Measurements from ENCODE around the gene TIMM44.
A peak's percentile ranks its signal among the peaks of the same experiment; 100 is the strongest.

The TIMM44 gene, protein sequence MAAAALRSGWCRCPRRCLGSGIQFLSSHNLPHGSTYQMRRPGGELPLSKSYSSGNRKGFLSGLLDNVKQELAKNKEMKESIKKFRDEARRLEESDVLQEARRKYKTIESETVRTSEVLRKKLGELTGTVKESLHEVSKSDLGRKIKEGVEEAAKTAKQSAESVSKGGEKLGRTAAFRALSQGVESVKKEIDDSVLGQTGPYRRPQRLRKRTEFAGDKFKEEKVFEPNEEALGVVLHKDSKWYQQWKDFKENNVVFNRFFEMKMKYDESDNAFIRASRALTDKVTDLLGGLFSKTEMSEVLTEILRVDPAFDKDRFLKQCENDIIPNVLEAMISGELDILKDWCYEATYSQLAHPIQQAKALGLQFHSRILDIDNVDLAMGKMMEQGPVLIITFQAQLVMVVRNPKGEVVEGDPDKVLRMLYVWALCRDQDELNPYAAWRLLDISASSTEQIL

DNA sequence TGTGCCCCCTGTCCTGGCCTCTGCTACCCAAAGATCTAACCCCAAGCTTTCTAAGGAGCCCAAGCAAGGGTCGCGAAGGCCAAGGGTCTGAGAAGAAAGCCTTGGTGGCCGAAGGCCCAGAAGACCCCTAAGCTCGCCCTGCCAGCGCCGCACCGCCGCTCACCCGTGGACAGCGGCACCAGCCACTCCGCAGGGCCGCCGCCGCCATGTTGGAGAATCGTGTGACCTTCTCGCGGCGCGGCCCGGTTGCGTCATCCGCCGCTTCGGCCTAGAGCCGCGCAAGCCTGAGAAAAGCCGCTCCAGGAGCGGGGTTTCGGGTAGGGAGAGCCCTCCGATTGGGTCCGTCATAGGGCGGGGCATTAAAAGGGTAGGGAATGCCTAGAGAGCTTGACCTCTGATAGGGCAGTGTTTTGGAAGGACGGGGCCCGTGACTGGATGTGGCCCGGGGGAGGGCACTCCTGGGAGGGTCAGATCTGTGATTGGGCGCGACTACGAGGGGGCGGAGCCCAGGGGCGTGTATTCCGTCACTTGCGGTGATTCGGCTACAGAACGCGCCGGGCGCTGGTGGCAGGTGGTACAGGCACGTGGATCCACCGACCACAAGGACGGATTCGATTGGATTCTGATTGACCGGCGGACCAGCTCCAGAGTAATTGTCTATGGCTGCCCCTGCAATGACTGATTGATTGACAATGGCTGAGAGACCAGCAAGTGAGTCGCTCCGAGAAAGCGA, at the start of gene TIMM44:
TSS of gene TIMM44 (minus strand) at position 223 of the 733 bp plus-strand sequence. CDS start at position 208, 15 bp downstream.
- DNase-seq (ENCODE audit: low read depth): peak; percentile 100

DNA sequence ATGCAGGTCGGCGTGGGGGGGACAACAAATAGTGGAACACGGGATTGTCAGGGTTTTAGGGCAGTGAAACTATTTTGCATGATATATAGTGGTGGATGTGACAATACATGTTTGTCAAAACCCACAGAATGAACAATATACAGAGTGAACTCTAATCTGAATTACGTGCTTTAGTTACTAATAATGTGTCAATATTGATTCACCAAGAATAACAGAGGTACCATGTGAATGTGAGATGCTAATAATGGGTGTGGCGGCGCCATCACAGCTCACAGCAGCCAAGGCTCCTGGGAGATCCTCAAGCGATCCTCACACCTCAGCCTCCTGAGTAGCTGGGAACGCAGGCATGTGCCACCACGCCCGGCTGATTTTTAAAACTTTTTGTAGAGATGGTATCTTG, 49.1 kb upstream of the TIMM44 start:
- no peak for DNase-seq (ENCODE audit: low read depth)

DNA sequence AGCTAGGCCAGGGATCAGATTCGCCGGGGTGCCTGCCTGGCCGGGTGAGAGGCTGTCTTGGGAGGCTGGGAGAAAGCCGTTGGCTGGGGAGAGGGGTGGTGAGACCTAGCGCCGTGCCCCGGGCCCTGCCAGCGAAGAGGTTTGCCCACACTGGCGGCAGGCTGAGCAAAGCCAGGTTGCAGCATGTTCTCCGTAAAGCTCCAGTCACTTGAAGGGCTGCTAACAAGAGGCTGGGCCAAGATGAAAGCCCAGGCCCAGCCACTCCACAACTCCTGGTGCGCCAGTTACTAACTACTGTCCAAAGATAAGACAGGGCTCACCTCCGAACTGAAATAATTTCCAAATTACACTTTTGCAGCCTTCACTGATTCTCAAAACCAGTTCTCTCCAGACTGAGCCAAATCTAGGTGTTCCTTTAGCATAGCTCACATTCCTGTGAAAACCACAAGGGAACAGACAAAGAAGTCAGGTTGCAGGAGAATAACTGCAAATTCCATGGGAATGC, 45.7 kb upstream of the TIMM44 start:
- DNase-seq (ENCODE audit: low read depth): peak; percentile 23

DNA sequence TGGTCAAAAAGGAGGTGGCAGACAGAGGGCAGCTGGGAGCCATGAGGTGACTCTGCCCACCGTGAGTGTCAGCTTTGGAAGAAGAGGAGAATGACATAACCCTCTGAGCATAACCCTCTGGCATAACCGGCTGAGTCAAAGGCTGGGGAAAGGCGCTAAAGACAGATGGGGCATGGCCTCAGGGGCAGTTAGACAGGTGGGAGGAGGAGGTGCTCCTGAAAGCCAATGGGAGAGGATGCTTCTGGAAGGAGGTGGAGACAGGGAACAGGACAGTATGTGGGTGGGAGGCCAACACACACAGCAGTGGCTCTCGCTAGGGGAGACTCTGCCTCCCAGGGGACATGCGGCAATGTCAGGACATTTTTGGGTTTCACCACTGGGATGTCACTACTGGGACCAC, 44.8 kb upstream of the TIMM44 start:
- DNase-seq (ENCODE audit: low read depth): no peak

DNA sequence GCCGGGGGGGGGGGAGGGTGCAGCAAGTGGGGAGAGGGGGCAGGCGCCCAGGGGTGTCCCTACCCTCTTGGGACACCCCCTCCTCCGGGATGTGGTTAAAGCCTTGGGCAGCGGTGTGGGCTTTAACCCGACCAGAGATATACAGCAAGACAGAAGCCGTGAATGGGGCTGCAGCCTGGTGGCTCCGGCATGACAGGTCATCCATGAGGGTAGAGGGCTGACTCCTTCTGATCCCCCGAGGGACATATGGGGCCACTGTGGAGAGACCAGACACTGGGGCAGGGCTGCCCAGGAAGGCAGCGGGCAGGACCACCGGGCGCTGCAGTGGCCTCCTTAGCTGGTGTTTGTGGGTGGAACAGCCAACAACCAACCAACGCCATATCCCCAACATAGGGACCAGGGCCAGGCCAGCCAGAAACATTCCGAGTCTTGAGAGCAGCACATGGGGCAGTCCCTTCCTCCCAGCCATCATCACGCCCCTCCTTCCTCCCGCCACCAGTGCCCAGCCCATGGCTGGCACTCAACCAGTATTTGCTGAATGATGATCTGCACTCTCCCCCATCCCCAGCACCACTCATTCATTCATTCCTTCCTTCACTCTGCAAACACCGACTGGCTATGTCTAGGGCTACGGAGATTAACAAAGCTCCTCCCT, 43.8 kb upstream of the TIMM44 start:
- no peak for DNase-seq (ENCODE audit: low read depth)

DNA sequence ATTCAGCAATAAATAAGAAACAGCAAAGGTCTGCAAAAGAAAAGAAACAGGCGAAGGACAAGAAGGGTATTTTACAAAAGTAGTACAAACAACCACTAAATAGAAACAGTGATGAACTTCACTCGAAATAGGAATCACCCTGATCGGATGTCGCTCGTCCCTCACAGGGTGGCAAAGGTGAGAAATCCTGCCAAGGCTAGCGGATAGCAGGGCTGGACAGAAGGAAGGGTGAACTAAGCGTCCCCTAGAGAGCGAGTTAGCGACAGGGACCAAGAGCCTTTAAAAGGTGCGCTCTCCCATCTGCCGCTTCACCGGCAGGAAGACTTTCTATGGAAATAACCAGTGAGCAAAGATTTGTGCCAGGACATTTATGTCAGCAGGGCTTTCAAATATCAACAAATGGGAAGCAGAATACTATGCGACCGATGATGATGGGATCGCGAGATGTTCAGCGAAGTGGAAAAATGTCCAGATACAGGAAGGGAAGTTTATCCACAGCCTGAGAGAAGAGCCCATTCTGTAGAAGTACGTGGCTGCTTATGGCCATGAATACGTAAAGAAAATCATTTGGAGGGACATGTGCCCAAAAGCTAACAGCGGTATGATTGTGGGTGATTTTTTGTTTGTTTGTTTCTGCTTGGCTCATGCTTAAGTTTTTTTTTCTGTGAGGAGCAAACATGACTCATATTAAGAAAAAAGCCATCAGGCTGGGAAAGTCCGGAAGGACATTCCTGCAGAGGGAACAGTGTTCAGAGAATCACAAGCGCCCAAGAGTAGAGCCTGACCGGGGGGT, 43.1 kb upstream of the TIMM44 start:
- DNase-seq (ENCODE audit: low read depth): peak; percentile 69

DNA sequence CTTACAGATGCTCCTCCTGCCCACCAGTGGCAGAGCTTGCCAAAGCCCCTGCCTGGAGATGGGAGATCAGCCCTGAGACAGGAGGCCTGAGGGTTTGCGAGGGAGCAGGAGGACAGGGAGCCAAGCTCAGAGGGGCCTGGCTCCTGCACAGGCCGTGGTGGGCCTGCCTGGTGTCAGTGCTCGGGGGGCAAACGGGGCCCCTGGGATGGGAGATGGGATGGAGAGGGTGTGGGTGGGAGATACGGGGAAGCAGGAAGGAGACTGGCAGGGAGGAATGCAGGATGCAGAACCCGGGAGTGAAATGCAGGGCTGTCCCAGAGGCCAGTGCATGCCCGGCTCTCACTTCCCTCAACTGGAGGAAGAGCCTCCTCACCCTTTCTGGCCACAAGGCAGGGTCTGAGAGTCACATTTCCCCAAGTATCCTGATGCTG, 42.0 kb upstream of the TIMM44 start:
- no peak for DNase-seq (ENCODE audit: low read depth)

DNA sequence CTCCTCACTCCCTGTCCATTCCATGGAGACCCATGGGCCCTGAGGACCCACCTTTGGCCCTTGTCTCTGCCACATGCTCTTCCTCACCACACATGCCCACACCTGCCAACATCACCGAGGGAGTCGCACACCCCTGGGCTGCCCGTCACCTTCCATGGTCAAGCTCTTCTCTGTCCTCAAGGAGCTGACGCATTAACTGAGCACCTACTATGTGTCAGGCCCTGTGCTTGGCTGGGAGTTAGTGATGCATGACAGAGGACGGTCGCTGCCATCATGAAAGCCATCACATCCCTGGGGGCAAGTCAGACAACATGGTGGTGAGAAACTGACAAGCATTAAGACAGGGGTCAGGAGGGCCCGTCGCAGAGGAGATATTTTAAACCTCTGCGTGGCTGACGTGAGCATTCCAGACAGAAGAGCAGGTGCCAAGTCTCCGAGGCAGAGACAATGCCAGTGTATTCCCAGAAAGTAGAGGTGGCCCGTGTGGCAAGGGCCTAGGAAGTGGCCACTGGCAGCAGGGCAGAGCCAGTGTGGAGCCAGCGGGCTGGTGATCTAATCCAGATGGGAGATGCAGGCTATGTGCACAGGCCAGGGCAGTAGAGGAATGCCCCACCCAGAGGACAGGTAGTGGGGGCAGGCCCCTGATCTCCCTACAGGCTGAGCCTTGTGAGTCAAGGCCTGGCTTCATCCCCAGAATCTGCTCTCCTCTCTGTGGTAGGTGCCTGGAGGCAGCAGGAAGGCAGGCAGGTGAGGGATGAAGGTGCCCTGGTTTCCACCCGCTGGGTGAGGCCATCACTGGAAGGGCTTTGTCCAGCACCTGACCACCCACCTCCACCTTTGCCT, 40.8 kb upstream of the TIMM44 start:
- DNase-seq (ENCODE audit: low read depth): no peak

DNA sequence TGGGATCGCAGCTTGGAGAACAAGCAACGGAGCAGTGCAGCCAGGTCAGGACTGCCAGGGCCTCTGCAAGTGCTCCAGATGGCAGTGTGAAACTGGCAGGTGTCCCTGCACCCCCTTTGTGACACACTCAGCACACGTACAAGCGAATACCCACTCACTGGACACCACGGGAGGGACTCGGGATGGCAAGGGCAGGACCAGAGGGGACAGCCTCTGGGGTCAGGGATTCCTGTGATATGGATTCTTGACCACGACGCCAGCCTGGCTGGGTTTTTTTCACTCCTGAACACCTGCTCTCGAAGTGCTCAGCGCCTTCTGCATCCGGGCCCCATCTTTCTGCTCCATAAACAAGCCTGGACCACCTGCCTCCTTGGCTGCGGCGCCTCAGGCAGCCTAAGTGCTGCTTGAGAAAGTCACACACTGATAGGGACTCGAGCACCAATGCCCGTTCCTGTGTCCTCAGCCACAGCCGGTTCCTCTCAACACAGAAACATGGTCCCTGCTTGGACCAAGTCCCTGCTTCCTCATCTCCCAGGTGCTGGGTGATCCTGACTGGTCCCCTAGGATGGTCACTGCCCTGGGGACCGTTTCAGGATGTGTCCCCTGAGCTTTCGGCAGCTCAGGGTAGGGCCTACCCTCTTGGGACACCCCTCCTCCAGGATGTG, 40.0 kb upstream of the TIMM44 start:
- DNase-seq (ENCODE audit: low read depth): no peak

DNA sequence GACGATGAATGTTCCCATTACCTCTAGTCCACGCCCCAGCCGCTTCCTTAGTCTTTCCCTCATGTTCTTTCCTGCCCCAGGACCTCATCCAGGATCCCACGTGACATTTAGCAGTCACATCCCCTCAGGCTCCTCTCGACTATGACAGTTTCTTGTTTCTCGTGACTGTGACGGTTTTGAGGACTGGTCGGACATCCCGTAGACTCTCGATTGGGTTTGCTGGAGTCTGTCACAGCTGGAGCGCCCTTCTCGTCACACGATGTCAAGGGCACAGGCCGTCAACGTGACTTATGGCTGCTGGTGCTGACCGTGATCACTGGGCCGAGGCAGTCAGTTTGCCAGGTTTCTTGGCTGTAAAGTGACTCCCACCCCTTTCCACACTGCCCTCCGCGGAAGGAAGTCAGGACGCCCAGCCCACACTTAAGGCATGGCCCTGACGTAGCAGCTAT, 39.2 kb upstream of the TIMM44 start:
- DNase-seq (ENCODE audit: low read depth): no peak

DNA sequence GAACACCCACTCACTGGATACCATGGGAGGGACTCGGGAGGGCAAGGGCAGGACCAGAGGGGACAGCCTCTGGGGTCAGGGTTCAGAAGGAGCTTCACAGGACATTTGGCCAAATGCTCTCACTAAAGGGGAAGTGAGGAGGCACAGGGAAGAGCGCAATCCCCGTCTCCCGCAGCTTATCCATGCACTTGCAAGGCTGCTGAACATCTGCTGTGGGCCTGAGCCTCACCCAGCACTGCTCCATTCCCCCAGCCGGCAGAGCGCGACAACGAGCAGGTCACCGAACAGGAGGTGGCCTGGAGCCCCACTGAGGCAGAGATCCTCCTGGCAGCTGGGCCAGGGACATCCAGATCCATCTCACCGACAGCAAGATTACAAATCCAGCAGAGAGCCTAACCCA, 38.6 kb upstream of the TIMM44 start:
- DNase-seq (ENCODE audit: low read depth): no peak

DNA sequence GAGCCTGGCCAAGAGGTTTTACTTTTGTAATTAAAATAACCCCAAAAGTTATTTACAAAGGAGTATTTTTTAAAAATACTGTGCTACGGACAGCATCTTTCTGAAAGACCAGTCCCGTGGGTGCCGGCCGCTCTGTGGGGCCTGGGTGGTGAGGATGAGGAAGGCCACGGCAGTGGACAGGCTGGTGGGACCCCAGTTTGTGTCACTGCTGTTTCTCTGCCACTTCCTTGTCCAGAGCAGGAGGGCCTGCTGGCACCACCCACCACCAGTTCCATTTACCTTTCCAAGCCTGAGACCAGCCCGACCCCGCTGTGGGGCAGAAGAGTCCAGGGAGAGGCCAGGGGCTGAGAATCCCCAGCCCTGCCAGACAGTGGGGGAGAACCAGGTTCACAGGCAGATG, 38.2 kb upstream of the TIMM44 start:
- no peak for DNase-seq (ENCODE audit: low read depth)

DNA sequence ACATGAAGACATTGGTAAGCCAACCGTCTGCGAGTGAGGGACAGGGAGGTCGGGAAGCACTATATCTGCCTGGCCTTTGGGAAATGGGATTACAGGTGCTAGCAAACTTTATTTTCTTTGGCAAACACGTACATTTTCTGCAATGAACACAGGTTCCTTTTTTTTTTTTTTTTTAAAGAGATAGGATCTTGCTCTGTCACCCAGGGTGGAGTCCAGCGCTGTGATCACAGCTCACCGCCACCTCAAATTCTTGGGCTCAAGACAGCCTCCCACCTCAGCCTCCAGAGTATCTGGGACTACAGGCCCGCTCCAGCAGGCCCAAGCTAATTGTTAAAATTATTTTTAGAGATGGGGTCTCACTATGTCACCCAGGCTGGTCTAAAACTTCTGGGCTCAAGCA, 37.7 kb upstream of the TIMM44 start:
- DNase-seq (ENCODE audit: low read depth): no peak

DNA sequence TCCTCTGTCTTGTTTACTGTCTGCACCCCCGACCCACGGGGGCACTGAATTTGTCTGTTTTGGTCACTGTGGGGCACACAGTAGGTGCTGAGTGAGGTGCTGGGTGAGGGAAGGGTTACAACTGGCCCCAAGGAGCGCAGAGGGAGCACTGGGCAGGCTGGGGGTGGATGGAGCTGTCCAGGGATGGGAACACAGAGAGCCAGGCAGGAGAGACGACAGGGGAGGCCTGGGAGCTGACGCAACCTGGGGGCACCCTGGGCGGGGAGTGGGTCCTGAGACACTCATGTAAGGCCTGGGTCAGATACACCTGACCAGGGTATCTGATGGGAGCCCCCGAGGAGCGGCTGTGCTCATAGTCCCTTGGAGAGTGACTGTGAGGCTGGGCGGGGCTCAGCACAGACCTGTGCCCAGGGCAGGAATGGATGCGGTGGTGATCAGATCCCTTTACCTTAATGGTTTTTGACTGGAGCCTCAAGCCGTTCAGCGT, 37.2 kb upstream of the TIMM44 start:
- no peak for DNase-seq (ENCODE audit: low read depth)

DNA sequence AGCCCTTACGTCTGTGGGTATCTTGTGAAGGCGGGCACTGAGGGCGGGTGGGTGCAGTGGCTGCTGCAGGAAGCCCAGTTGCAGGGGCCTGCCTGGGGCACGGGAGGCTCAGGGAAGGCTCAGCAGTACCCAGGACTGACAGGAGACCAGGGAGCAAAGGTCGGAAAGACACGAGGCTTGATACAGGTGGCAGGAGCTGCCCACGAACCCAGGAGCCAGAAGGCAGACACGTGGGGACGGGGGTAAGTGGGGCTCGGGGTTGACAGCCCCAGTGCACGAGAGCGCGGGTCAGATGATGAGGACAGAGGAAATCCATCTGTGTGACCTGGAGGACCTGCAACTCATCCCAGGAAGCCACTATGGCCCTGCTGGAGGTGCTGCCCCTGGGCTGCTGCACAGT, 36.7 kb upstream of the TIMM44 start:
- DNase-seq (ENCODE audit: low read depth): no peak

DNA sequence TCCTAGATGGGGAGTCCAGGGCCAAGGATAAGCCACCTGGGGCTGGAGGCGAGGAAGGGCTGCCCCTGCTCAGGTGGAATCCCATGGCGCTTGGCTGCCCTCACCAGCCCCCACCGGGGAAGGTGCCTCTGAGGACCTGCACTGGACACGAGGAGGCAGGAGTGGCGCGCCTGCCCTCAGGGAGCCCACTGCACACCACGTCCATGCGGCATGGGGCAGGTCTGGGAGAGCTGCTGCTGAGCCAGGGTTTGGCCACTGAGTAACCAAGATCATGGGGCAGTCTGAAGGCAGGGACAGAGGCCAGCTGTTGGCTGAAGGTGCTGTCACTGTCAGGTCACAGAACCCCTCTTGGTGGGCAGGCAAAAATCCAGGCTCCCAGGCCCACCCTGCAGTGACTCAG, 36.1 kb upstream of the TIMM44 start:
- no peak for DNase-seq (ENCODE audit: low read depth)

DNA sequence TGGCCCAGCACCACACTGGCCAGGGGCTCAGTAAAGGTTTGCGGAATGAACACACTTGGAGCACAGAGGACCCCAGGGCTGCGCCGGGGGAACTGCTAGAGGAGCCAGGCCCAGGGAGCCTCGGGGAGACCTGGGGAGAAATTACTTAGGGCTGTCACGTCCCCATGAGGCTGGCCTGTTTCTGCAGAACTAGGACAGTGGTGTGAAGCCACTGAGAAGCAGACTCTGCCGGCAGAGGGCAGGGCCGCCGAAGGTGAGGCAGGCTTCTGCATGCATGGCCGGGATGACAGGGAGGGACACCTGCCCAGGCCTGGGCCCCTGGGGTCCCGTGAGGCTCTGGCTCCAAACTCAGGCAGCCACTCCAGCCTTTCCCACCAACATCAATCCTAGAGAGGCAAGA, 35.5 kb upstream of the TIMM44 start:
- DNase-seq (ENCODE audit: low read depth): no peak

DNA sequence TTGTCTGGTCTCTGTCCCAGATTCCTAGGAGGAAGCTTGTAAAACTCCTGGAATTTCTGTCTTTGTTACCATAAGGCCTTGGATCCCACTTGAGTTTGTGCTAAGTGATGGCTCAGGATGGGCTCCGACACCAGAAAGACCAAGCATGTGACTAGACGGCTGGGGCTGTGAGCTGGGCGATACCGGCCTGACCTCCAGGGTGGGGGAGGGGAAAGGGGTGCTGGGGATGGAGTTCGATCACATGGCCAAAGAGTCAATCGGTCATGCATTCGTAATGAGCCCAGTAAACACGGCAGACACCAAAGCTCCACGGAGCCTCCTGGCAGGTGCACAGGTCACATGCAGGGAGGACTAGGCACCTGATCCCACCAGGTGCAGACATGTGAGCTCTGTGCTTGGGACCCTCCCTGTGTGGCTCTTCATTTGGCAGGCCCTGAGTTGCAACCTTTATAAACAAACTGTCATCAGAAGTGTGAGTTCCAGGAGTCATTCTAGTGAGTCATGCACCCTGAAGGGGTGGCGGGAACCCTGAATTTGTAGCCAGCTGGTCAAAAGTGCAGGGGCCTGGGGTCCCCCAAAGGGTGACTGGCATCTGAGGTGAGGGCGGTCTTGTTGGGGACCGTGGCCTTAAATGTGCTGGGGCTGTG, 34.8 kb upstream of the TIMM44 start:
- DNase-seq (ENCODE audit: low read depth): no peak

DNA sequence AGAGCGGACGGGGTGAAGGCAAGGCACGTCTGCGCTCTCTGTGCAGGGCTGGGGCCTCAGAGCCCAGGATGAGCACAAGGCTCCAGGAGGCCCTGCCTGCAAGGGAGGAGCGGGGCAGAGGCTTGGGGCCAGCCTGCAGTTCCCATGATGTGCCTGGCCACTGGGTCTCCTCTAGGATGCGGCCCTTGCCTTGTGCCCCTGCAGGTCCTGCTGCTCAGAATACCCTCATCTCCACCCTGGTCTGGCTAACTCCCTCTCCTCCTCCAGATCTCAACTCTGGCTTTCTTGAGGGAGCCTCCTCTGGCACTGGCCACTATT, 34.2 kb upstream of the TIMM44 start:
- DNase-seq (ENCODE audit: low read depth): no peak

Measured in amniotic epithelial cell (primary cell).